NCI-H1048 (cell line): ENCODE measurements around the gene FAM43A.
A peak's percentile ranks its signal among the peaks of the same experiment; 100 is the strongest.

ENCODE experiments used
- DNase-seq: peaks from one replicate; lab custom pipeline; 2025; lab: John Stamatoyannopoulos, UW

The FAM43A gene

GRCh38 chr3:194676471-194676870 is 9.2 kb upstream of the FAM43A start:
- no peak for DNase-seq

- DNase-seq: no peak
Observed at GRCh38 chr3:194680888-194681615, 4.6 kb upstream of the FAM43A start.

- DNase-seq: no peak
Observed at GRCh38 chr3:194682189-194682693, 3.4 kb upstream of the FAM43A start.

DNA sequence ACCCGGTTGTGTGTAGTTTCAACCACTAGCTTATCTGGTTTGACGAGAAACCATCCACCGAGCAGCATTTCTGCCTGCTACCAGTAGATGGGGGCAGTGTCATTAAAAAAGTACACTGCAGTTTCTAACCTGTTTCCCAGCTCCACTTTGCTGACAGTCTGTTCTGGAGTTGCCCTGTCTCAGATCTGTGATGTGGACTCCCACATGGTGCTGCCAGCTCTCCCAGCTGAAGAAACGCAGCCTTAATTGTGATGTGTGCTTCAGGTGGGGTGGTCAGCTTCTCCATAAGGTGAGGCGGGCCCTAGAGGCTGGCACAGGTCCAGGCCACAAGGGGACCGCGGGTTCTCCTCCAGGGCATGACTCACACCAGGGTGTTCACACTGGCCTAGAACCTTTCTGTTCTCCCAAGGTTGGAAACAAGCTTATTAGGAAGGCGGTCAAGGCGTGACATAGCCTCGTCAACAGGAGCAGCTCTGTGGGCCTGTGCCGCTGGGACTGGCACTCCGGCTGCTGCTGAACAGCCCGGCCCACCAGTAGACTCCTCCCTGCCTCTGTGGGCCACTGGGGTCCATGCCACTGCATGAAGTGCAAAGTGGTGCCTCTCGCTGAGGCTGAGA is 2.9 kb upstream of the FAM43A start:
- peak; percentile 72 for DNase-seq

- DNase-seq: no peak
Observed at GRCh38 chr3:194683380-194683779, 2.3 kb upstream of the FAM43A start.

DNA sequence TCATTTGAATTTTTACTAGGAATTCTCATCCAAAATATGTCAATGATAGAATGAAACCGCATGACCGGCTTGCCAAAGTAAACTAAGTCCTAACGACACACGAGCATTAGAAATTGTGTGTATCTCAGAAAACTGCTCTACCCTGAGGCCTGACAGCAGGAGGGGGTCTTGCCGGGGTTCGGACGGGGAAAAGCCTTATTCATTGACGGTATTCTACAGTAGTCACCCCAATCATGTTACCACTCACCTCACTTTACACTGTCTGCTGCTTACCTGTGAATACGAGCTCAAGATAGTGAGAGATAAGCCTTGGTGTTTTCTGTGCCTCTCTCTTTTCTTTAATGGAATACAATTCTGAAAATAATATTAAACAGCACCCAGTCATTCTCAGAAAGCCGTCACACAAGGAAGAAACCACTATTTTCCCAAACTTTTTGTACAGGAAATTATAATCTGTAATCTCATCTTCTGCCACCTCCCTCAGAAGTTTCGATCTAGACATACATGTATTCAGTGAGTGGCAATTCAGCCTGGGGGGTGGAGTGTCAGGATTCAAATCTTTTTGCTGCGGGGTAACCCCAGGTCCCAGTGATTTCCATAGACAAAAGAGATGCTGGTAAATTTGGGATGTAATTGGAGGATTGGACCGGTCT is 492 bp upstream of the FAM43A start:
- DNase-seq: no peak

- DNase-seq: no peak
Observed at GRCh38 chr3:194686414-194686815, 732 bp downstream of the FAM43A start.

- DNase-seq: no peak
Observed at GRCh38 chr3:194686816-194687637, 1.3 kb downstream of the FAM43A start.

GRCh38 chr3:194687638-194688199 is 2.0 kb downstream of the FAM43A start:
- no peak for DNase-seq

GRCh38 chr3:194688200-194688740 is 2.6 kb downstream of the FAM43A start:
- no peak for DNase-seq

DNA sequence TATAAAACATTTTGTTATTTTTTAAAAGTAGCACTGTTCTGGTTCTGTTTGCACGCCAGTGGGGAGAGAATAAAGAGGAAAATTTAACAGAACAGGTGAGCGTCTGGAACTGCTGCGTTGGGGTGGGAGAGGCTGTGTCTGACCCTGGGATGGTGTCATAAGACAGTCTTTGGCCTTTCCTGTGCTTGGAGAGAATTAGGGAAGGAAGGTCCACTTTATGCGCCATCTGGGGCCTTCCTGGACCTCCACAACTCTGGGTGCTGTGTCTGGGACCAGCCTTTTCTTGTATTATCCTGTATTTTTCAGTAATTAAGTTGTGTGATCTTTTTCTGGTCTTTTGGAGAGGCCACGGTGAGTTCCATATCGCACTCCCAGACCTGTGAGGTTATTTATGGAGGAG is 3.3 kb downstream of the FAM43A start:
- no peak for DNase-seq

DNA sequence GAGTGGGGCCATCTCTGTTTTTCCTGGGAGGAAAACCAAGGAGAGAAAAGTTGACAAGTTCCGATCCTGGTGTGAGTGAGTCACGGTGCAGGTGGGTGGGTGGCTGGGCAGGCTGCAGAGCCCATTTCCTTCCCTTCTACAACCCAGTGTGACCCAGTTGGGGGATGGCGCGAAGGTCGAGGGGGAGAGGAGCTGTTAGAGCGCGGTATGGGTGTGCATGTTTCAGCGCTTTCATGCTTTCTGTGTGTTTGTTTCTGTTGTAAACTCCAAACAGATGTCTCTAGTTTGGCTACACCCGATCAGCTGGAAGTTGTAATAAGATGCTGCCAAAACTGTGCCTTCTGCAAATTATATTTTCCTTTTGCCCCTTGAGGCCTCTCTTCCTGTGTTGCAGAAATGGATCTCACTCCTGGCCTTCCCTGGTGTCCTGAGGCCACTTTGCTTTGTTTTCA is 3.8 kb downstream of the FAM43A start:
- no peak for DNase-seq

DNA sequence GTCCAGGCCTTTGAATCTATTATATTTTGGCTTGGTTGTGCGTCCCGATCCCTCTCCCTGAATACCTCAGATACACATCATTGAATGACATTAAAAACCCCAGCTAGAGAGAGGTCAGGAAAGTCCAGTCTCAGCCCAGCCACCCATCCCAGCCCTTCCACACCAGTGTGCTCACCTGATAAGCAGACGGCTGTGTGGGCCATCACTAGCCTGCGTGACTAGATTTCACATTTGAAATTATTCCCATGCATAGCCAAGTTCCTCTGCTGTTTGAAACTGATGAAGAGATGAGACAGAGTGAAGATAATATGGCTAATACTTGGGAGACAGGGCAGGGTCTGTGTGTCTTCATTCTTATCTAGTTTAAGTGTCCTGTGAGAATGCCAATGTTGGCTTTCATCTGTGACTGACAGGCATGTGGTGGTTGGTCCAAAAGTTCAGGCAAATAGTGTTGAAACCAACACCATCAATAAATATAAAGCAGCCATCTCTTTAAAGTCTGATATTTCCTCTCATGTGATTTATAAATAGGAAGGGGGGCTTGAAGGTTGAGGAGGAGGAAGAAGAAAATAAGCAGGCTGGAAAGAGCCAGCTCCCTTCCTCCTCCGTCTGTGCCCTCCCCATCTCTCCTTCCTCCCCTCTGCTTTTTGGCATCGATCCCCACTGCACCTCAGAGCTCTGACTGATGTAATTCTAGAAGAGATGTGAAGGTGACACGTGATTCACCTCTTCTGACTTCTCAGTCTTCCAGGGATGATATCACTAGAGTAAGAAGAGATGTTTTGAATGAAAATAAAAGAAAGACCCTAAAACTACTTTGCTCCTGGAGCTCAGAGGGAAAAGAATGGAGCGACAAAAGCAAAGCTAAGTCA is 5.1 kb downstream of the FAM43A start:
- DNase-seq: no peak

DNA sequence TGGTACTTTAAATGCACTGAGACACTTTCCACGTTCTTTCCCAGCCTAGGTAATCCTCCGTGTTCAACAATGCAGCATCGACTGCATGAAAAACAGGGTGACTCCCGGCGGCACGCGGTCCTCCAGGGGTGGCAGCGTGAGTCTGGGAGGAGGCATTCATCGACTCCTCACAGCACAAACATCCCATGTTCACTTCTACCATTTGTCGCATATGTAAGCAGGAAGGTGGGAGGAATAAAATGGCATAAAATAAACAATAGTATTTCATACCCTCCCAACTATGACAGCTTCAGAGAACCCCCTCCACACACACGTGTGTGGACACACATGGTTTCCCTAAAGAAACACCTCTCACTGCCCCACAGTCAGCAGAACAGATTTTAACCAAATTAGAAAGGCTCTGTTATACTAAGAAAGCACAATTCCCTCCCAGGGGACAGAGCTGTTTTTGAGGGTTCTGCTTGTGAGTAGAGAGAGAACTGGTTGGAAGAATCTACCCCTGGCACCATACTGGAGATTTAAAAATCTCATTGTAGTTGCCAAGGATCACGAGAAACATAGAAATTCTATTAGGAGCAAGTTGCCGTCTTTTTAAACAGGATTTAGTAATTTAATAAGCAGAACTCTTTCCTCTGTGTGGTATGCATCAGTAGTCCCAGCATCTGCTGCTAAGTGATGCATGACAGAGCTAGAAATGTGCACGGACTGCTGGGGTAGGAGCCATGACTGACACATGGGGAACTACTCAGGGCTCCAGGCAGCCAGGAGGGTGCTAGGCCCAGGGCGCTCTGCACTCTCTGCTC is 6.0 kb downstream of the FAM43A start:
- DNase-seq: no peak

DNA sequence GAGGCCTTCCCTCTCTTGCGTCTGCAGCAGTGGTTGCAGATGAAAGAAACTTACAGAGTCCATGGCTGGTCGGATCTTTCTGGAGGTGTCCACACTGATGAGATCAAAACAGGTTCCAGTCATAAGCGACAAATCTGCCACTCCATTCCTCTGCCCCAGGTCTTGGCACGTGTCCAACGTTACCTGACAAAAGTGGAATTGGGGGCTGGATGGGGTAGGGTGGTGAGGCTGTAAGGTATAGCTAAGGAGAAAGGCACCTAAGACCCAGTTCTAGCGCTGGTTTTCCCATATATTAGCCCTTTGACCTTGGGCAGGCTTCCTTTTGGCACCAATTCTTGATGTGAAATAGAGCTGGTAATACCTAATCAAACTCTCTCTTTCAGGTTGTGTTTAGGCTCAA is 11.0 kb downstream of the FAM43A start:
- no peak for DNase-seq

GRCh38 chr3:194702545-194702944 is 16.9 kb downstream of the FAM43A start:
- no peak for DNase-seq

DNA sequence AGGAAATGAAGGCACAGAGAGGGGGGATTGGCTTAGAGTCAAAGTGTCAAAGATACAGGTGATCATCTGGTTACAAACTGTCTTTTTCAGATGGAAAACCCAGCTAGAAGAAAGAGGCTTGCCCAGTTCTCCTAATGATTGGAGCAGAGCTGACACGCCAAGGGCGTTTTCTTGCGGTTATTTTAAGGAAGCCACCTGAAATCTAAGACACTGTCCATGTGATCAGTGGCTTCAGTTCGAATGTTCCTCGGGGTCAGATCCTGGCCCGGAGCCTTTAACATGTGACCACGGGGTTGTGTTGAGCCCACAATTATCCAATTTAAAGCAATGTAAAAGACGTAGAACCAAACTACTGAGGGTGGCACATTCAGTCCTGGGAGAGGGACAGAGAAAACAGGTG is 19.5 kb downstream of the FAM43A start:
- no peak for DNase-seq

- DNase-seq: no peak
Observed at GRCh38 chr3:194705761-194706160, 20.1 kb downstream of the FAM43A start.

- no peak for DNase-seq
Observed at GRCh38 chr3:194707147-194707540, 21.5 kb downstream of the FAM43A start.

DNA sequence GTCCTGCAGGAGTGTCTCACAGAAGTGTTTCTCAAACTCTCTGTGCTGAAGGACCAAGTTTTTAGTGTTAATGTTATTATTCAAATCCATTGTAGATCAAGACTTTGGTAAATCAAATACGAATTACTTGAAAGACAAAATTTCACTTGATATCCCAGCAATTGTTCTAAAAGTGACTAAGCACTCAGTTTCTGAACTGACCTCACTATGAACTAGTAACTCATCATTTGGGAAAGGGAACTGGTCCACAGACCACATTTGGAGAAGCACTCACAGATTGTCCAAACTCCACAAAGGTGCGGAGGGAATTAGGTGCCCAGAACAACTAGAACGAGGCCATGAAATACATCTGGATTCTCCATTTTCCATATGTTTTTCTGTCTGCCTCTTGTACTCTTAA is 25.6 kb downstream of the FAM43A start:
- DNase-seq: no peak
